Measurements from ENCODE around the gene RBFOX1.

RBFOX1 gene

DNA sequence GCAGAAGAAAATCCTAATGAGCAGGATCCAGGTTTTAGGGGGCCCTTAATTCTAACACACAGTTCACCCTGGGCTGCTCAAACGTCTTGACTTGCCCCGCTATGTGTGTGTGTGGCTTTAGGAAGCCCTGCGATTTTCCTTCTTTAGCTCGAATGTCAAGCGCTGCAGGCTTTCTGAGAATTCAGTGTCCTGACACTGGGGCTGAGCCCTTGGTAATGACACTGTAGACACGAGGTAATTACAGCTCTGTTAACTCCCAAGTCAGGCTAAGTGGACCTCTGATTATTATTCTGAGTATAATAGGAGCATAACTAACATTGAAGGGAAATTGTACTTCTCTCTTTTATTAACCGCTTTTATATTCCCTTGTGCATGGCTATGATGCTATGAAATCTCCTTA lies 202.1 kb downstream of the RBFOX1 start:
- DNase-seq: no peak

DNA sequence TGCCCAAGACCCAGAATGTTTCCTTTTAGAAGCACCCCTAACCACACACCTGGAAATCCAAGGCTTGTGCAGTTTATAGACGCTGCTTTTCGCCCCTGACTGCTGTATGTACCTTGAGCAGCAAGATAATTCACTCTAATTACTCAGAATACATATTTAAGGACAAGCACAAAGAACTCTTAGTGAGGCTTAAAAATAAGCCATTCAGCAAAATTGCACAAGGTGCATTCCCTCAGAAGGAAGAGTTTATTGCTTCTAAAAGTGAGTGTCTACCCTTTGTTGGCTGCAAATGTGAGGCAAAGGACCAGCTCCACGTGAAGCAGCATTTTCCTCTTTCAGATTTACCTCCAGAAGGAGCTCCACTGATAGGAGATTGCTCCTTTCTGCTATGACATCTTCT lies 208.4 kb downstream of the RBFOX1 start:
- DNase-seq: no peak

DNA sequence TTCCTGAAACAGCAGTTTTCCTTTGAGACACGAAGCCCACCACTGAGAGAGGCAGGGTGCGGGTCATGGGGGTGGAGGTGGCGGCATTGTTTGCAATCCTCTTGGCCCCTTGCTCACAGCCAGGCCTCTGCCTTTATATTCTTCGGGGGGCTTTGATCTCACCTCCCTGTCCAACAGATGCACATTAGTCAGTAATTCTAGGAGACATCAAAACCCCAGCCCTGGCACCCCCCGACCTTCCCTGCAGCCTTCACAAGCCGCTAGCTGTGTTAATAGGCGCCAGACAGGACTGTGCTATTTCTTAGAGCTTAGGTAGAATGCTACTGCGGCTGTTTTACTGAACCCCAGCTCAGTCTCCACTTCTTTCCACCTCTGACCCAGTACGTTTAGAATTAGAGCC lies 212.6 kb downstream of the RBFOX1 start:
- DNase-seq: no peak

DNA sequence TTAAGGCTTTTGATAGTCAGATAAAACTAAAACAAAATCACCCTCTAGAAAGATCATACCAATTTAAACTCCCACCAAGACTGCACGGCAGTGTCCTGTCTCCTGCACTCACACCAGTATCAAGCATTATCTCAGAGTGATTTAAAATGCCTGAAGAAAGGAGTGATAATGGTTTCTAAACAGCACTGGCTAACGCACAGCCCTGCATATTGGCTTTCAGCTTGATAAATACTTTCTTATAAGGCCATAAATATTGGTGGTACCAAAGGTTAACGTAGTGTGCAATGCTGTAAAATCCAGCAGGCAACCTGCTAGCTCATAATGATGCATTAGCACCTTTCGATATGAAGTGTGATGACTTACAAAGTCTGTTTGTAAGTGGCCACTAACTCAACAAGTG lies 214.3 kb downstream of the RBFOX1 start:
- DNase-seq: no peak

DNA sequence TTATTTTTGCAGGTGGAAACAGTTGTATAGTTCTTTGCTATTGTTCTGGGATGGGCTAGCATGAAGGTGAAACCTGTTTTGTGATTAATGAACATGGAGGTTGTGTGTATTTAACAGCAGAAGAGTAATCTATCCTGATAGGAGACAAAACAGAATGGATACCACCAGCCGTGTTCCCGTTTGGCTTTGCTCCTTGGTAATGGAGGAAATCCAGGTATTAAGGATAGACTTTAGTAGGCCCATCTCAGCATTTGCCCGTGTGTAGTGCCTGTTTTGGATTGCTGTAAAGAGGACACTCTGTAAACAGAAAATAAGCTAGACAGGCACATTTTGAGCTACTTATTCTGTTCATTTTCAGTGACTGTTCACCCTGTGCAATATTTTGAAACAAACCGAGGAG lies 215.1 kb downstream of the RBFOX1 start:
- no peak for DNase-seq

DNA sequence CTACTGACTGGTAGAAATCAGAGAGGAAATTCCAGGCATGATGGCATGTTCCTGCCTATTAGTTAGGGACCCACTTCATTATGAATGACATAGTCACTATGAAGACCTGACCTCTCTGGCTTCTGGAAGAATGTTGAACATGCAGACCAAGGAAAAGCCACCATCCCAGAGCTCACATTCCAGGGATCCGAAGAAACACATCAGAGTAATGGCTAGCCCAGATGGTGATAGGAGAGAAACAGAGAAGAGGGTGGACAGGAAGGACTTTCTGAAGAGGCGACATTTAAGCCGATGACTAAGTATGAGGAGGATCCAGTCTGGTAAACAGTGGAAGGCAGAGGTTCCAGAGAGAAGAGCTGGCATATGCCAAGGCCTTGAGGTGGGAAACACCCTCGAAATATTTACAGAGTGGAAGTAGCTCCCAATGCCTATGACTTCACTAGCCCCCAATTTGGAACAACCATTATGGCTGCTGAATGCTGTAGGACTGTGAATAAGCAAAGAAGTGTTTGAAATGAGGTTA lies 216.2 kb downstream of the RBFOX1 start:
- no peak for DNase-seq

DNA sequence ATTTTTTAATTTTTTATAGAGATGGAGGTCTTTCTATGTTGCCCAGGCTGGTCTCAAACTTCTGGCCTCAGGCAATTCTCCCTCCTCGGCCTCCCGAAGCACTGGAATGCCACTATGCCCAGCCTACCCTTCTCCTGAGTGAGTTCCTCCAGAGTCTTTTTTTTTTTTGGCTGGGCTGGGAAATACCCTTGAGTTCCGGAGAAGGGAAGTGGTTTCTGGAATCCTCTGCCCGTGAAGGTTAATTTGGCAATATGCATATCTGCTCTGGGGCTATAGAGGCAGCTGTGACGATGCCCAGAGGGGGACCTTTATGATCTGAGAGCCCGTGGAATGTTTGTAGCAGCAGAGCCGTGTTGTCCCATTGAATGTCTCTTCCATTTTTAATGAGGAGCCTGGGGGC lies 217.5 kb downstream of the RBFOX1 start:
- no peak for DNase-seq

DNA sequence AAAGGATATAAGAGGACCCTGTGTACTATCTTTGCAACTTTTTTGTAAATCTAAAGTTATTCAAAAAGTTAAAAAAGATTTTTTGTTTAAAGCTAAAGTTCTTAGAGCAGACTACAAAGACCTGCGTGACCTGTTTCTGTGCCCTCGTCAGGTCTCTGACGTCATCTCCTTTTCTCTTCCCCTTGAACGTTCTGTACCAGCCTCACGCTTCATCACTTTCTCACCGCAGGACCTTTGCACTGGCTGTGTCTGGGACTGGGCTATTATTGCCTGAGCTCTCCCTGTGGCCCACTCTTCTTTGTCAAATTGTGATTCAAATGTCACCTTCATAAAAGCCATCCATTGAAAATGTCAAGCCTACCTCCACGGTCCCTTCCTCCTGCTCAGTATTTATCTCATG lies 222.8 kb downstream of the RBFOX1 start:
- no peak for DNase-seq

DNA sequence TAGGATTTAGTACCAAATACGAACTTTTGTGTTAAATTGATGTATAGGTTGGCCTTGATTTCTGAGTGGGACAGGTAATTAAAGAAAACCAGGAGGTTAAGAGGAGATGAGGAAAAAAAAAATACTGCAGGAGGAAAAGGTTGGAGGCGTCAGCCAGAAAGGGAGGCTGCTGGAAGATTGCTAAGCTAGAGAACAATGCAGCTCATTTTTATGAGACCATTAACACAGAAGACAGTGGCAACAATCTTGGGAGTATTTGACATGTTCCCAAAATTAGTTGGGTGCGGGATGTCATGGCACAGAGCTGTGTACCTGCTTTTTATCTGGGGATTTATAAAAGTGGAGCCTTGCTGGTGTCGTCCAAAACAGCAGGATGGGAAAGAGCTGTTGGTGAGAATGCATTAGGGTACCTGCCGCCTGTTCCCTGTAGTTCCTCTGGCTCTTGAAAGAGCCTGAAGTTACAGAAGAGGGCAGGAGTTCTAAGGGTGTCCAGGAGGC lies 229.3 kb downstream of the RBFOX1 start:
- DNase-seq: no peak

DNA sequence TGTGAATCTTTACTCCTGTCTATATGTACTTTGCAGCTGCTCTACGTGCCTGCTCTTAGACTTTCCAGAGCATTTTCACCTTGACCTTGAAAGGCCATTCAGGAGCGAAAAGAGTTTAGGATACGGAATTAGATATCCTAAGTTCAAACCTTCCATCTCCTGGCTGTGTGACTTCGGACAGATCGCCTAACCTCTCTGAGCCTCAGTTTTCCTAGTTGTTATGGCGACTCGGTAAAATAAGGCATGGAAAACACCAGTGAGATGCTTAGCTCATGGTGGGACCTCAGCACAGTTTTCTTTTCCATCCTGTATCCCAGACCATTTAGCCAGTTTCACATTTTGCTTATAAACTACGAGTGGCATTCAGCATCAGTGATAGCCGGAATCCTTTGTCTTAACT lies 233.7 kb downstream of the RBFOX1 start:
- DNase-seq: no peak

DNA sequence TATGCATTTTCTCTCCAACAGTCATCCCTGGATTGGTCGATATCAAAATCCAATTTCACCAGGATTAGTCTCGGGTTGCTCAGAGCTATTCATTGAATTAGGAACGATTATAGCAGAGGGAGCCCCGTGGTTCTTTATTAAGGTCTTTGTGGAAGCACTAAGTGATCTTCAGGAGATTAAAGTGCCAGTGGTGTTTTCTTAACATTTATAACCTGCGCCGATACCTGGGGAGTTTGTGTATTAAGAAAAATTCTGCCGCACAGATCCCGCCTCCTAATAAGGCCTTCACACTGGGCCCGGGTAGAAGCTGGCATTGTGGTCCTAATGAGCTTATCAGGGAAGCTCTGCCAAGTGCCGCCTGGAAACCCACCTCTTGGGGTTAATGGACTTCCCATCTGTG lies 238.7 kb downstream of the RBFOX1 start:
- DNase-seq: no peak

DNA sequence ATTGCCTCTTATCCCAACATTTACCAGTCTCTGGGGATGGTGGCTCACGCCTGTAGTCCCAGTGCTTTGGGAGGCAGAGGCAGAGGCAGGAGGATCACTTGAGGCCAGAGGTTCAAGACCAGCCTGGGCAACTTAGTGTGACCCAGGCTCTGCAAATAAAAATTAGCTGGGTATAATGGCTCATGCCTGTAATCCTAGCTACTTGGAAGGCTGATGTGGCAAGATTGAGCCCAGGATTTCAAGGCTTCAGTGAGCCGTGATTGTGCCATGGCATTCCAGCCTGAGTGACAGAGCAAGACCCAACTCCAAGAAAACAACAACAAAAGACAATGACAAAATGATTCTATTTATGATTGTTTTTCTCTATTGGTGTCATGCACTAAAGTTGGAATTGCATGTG lies 244.9 kb downstream of the RBFOX1 start:
- DNase-seq: no peak

DNA sequence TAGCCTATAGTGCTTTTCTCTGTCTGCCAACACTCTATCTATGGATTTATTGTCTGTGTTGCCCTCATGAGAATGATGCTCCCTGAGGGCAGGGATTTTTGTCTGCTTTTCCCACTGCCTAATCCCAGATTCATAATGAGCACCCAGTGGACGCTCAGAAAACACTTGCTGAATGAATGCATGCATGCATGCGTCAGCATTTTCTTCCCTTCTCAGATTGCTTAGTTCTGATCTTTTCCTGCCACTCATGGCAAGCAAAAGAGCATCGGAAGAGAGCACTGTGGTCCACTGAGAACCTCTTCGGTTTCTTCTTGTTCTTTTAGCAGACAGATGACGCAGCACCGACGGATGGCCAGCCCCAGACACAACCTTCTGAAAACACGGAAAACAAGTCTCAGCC lies 246.8 kb downstream of the RBFOX1 start:
- DNase-seq: no peak

DNA sequence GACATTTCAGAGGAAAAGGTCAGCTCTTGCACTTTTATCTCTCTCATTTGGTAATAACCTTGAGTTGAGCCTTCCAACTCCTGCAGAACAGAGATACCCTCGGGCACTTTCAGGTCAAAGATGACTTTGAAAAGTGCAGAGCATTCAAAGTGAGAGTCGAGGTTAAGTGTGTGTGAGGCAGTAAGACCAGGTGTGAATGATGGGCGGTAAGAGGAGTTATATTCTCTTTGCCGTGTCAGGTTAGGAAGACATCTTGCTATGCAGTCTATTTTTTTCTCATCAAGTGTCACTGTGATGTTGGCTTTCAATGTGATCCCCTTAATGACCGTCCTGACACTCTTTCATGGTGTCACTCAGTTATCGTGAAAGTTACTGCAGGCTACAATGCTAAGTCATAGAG lies 248.5 kb downstream of the RBFOX1 start:
- no peak for DNase-seq

DNA sequence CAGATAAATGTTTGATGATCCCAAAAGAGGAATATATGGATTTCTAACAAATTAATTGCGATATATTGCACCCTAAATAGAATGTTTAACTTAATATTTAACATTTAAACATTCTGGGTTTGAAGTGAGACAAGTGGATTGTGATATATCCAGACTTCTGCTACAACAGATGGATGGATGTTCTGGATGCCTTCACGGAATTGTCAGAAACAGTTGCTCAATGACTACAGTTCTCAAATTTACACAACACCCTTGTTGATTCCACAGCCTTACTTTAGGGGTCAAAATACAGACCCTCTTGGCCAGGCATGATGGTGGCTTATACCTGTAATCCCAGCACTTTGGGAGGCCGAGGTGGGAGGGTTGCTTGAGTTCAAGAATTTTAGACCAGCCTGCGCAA lies 250.8 kb downstream of the RBFOX1 start:
- DNase-seq: no peak

DNA sequence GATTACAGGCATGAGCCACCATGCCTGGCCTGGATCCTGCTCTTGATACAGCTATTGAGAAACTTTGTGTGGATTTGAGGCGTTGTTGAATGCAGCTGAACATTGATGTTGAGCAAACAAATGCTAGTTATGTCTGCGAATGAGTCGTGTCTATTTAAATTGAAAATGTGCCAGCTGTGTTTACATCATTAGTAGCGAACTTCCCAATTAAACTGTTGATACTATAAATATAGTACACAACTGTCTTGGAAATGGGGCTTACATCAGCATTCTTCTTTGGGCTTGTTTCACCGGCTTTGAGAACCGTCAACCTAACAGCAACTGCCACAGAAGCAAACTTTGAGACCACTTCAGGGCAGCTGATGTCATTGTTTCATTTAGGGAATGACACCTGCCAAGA lies 251.9 kb downstream of the RBFOX1 start:
- DNase-seq: no peak

DNA sequence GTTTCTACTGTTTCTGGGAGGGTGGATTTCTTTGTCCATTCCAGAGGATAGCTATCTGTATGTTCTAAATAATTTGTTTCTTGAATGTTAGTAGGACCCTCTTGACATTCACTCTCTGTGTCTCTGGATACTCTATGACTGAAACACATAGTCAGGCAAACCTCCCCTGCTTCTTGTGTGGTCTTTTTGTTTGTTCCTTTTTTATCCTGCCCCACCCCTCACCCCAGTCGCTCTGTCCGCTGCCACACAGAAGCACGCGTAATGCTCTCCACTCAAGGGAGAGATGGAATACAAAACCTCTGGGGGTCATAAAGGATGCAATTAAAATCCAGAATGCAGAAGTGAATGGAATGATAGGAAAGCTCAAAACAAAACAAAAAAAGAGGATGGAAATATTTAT lies 253.1 kb downstream of the RBFOX1 start:
- DNase-seq: no peak

DNA sequence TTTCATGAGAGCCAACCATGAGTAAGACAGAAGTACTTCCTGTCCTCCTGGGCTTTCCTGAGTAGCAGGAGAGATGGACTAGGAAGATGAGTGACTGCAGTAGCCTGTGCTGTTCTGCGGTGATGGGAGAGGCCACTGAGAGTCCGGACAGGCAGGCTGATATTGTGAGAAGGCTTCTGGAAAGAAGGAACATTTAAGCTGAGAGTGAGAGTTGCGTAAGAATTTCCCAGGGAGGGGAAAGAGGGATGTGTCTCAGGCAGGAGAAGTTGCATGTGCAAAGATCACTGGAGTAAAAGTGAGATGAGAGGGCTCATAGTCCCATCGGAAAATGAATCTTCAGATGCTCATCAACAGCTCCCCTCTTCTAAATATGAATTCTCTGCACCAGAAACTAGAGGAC lies 258.3 kb downstream of the RBFOX1 start:
- DNase-seq: no peak

DNA sequence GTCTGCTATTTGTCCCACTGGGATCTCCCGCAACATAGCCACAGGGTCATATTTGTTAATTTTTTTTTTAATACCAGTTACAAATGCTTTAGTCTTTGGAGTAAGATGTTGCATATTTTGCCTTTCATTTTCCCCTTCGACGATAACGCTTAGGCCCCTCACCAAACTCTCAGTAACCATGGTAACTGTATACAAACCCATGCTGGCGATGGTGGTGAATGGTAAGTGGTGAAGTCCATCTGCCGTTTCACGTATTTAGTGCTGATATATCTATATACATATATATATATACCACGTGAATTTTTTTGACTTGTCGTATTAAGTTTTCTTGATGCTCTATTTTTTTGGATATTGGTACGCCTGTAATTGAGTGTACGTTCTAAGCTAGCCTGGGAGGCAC lies 263.7 kb downstream of the RBFOX1 start:
- DNase-seq: no peak

DNA sequence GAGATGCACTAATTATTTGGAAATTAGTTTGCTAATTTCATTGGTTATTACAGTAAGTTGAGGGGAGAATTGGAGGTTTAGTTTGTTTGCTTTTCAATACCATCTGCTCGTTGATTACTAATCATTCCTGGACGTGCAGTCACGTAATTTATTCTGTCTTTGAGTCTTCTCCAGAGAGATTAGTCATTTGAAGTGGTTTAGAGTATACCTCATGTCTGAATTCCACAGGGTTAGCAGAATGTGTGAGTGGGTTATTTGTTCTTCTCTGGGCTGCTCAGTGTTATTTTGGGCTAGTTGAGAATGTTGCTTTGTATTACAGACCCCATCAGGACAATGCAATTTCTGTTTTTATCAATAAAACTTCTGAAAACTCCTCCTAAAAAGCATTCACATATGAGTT lies 265.0 kb downstream of the RBFOX1 start:
- DNase-seq: no peak

DNA sequence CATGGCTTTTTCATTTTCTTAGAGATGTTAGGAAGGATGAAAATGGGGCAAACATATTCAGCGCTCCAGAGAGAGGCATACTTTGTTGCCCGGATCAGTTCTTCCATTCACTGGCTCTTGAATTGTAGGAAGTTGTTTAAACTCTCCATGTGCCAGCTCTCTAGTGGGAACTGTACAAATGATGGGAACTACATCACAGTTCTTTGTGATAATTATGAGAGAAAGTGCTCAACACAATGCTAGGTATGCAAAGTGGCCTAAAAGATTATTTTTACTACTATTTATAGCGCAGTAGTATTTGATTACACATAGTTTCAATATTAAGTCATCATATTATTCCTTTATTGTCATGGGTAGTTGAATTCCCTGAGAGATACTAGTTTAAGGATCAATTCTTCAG lies 268.5 kb downstream of the RBFOX1 start:
- no peak for DNase-seq

DNA sequence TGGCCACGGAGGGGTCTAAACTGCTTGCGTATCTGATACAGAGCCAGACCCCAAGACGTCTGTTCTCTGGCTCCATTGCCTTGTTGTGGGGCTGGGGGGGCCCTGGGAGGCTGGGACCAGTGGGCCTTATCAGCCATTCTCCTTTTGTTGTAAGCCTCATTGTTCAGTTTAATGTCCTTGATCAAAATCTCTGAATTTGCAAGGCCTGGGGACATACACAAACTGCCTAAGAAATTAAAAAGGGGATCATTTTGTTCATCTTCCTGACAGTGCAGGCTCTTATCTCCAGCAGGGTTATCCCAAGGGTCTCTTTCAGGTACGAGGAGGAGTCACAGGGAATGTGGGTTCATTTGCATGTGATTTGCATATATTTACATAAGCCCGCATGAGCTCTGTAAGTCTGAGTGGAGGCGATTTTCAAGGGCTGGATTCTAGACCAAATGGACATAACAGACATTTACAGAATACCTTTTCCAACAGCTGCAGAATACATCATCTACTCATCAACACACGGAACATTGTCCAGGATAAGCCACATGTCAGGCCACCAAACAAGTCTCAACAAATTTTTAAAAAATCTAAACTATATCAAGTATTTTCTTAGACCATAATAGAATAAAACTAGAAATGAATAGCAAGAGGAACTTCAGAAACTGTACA lies 269.8 kb downstream of the RBFOX1 start:
- DNase-seq: no peak

DNA sequence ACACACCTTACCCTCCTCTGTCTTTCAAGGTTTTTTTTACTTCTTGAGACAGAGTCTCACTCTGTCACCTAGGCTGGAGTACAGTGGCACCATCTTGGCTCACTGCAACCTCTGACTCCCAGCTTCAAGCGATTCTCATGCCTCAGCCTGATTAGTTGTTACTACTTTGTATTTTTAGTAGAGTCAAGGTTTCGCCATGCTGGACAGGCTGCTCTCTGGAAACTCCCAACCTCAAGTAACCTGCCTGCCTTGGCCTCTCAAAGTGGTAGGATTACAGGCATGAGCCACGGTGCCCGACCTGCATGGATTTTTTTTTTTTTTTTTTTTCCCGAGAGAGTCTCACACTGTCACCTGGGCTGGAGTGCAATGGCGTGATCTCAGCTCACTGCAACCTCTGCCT lies 273.2 kb downstream of the RBFOX1 start:
- DNase-seq: no peak

DNA sequence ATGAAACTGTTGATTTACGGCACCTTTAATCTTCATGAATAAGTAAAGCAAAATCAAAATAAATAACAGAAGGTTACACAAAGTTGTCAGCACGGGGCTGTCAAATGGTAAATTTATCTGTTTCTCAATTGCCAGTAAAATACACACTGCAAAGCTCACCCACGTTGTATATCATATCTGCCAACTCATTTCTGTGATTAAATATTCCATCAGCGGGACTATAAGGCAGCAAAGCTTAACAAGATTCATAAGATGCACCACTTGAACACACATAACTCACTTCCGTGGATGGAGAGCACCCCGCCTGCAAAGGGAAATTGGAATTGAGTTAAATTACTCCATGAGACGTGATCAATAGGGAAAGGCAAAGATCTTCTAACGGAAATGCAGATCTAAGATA lies 280.0 kb downstream of the RBFOX1 start:
- DNase-seq: no peak

DNA sequence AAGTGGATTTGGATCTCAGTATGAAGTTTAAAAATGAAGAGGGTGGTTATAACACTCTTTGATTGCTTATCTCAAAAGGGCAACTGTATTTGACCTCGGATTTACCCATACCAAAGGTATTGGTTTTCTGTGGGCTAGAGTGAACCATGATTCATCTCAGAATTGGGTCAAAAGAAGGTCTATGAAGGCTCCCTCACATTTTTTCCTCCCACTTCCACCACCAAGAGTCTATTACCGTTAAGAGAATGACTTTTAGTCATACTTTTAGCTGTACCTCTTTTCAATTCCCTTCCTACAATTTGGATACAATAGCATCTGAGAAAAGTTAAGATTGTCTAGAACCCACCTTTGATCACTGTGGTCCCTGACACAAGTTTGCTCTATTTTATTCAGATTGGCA lies 280.9 kb downstream of the RBFOX1 start:
- no peak for DNase-seq
